ENCODE results near the gene INPP5A. TPM values are rescaled to one million over a fixed set of nuclear protein-coding genes. Genes with fewer than 3 reads are reported as not detected.
A peak's percentile ranks its signal among the peaks of the same experiment; 100 is the strongest.

INPP5A gene
- total and polyA plus RNA-seq, 10 donors = 11.1 to 41.3 (median 30.8) TPM

DNA sequence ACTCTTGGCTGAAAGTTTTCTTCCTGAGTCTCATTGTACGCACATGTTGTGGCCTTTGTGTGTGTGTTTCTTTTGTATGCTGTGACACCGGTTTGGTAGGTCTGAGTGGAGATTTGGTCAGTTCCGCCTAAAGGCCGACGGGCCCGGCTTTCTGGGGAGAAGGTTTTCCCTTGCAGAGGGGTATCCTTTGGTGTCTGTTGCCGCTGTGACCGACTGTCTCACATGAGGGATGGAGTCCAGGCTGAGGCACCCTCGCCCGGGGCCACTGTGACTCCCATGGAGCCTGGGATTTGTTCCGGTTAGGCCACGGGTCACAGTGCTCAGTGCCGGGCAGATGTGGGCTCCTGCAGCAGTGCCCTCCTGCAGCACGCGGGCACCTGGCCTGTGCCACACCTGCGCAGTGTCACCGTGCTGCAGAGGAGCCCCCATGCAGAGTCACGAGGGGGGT lies 19.4 kb downstream of the INPP5A start:
- Histone ChIP-seq H3K9me3 (no peaks in the 10 kb centered on the region), H3K27ac (peak overlapping the region in 1 of 8 donors; percentile 86), H3K4me1 (peaks cover 18 to 82% (median 48%) of the 10 kb centered on the region in 6 donors), H3K4me3 (no peak overlapping the region), H3K36me3 (peaks cover 0 to 1% (median 0%) of the 10 kb centered on the region in 6 donors), H3K27me3 (replicated peaks in 1 of 7) (no peaks in the 10 kb centered on the region)
- TF ChIP-seq POLR2AphosphoS5 (IDR thresholded peaks at IDR 0.05) = peak in 1 of 3 donors; percentile 7
- TF ChIP-seq, protein P1, sequence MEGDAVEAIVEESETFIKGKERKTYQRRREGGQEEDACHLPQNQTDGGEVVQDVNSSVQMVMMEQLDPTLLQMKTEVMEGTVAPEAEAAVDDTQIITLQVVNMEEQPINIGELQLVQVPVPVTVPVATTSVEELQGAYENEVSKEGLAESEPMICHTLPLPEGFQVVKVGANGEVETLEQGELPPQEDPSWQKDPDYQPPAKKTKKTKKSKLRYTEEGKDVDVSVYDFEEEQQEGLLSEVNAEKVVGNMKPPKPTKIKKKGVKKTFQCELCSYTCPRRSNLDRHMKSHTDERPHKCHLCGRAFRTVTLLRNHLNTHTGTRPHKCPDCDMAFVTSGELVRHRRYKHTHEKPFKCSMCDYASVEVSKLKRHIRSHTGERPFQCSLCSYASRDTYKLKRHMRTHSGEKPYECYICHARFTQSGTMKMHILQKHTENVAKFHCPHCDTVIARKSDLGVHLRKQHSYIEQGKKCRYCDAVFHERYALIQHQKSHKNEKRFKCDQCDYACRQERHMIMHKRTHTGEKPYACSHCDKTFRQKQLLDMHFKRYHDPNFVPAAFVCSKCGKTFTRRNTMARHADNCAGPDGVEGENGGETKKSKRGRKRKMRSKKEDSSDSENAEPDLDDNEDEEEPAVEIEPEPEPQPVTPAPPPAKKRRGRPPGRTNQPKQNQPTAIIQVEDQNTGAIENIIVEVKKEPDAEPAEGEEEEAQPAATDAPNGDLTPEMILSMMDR (IDR thresholded peaks at IDR 0.05 in 8 of 11, conservative IDR thresholded peaks at IDR 0.05 in 3 of 11) = no peak
- DNase-seq = no peak
- intact Hi-C loops (cut with DNase I; ENCODE audit: low total_unique reads) = no loop called here
- 93 to 97% (median 95%) methylated on average over 11 to 18 of the region's 18 CpGs for WGBS, 5 donors

DNA sequence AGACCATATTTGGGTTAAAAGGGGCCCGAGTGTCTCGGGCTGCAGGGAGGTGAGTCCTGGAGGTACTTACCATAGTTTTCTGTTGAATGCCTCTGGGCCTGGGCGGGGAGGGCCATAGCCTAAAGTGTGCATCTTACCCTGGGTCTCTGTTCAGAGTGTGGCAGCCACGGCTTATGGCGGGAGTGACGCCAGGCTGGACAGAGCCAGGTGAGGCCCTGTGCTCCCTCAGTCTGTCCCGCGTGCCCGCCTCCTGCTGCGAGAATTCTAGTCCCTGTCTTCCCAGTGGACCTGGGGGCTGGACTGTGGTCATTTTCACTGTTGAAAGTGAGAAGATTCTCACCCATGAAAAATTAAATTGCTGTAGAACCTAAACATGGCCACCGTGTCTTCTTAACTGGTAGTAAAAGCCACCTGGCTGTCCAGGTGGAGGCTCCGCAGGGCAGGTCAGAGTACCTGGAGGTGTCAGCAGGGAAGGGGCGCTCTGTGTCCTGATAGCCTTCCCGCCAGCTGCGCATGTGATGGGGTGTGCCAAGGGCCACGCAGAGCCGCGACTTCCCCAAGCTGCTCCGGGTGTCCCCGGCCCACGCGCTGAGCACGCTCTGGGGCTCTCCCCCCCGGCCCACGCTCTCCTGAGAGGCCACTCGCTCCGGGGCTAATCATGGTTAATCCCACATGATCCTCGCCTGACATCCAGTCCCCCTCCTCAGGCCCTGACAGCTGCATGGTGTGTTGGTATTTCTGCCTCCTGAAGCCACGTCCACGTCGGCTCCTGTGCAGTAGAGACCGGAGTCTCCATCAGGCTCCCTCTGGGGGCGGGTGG lies 20.3 kb downstream of the INPP5A start:
- 88 to 94% (median 92%) methylated on average over 27 to 33 of the region's 33 CpGs for WGBS, 5 donors
- H3K4me1 ChIP-seq = peaks cover 18 to 90% (median 53%) of the 10 kb centered on the region in 6 donors
- TF ChIP-seq, protein P1 (IDR thresholded peaks at IDR 0.05 in 8 of 11, conservative IDR thresholded peaks at IDR 0.05 in 3 of 11) = no peak
- TF ChIP-seq POLR2AphosphoS5 (IDR thresholded peaks at IDR 0.05) (no peak), POLR2A (IDR thresholded peaks at IDR 0.05) (no peak)
- peaks cover 0 to 8% (median 0%) of the 10 kb centered on the region in 6 donors for H3K36me3 ChIP-seq
- intact Hi-C loops (cut with DNase I; ENCODE audit: low total_unique reads) = no loop called here
- H3K9me3 ChIP-seq = no peaks in the 10 kb centered on the region
- no peak overlapping the region for H3K27ac ChIP-seq
- H3K4me3 ChIP-seq = no peak overlapping the region
- DNase-seq = peak; percentile 75
- no peaks in the 10 kb centered on the region for H3K27me3 ChIP-seq (replicated peaks in 1 of 7)

DNA sequence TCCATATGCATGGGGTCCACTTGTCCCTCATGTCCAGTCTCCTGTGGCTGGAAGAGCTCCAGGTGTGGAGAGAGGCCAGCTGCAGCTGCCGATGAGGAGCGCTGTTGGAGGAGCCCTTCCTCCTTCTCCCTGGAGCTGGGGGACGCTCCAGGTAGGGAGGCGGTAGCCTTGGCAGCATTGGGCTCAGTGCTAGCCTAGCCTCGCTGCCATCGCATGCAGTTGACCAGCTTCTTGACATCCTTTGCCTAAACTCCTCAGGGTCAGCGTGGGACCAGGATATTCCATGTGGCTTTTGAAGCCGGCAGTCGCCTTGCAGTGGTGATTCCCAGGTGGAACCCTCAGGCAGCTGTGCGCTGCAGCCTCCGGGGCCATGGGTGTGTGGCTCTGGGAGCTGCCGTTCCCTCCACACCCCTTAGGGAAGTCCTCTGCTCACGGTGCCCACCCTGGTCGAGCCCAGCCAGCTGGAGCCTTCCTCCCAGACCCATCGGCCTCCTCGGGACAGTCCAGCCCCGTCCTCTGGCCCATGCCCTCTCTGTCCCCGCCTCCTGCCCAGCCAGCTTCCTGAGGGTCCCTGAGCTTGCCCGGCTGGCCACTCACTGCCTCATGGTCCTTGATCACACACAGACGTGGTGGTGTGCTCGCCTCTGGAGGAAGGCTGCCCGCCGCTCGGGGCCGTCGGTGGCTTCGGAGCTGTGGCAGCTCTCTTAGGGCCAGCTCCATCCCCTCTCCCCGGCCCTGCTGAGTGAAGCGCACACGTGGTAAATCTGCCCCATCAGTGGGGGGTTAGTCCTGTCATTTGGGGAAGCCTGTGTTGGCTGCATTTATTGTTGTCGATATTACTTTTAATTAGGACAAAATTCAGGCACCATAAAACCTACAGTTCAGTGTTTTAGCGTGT lies 21.2 kb downstream of the INPP5A start:
- intact Hi-C loops (cut with DNase I; ENCODE audit: low total_unique reads) = no loop called here
- H3K27me3 ChIP-seq (replicated peaks in 1 of 7) = no peaks in the 10 kb centered on the region
- peak; percentile 71 for DNase-seq
- no peak overlapping the region for H3K4me3 ChIP-seq
- H3K9me3 ChIP-seq = no peaks in the 10 kb centered on the region
- peaks cover 18 to 98% (median 58%) of the 10 kb centered on the region in 6 donors for H3K4me1 ChIP-seq
- H3K36me3 ChIP-seq = peaks cover 0 to 8% (median 0%) of the 10 kb centered on the region in 6 donors
- no peak overlapping the region for H3K27ac ChIP-seq
- WGBS, 5 donors = 77 to 89% (median 88%) methylated on average over 19 to 32 of the region's 32 CpGs
- TF ChIP-seq POLR2A (IDR thresholded peaks at IDR 0.05) (no peak), POLR2AphosphoS5 (IDR thresholded peaks at IDR 0.05) (peak in 1 of 3 donors; percentile 31)
- TF ChIP-seq, protein P1 (IDR thresholded peaks at IDR 0.05 in 8 of 11, conservative IDR thresholded peaks at IDR 0.05 in 3 of 11) = no peak
